ENCODE results near the gene AP5S1. TPM values are rescaled to one million over a fixed set of nuclear protein-coding genes. Genes with fewer than 3 reads are reported as not detected.
A peak's percentile ranks its signal among the peaks of the same experiment; 100 is the strongest.
"Not testable (repeated sequence)": the region's sequence is repeated elsewhere in the genome, so short reads cannot be mapped to it uniquely, and the experiment has no call there.

AP5S1 gene
- polyA plus RNA-seq, 1 donor from 2014 or later, result 12.8 TPM

DNA sequence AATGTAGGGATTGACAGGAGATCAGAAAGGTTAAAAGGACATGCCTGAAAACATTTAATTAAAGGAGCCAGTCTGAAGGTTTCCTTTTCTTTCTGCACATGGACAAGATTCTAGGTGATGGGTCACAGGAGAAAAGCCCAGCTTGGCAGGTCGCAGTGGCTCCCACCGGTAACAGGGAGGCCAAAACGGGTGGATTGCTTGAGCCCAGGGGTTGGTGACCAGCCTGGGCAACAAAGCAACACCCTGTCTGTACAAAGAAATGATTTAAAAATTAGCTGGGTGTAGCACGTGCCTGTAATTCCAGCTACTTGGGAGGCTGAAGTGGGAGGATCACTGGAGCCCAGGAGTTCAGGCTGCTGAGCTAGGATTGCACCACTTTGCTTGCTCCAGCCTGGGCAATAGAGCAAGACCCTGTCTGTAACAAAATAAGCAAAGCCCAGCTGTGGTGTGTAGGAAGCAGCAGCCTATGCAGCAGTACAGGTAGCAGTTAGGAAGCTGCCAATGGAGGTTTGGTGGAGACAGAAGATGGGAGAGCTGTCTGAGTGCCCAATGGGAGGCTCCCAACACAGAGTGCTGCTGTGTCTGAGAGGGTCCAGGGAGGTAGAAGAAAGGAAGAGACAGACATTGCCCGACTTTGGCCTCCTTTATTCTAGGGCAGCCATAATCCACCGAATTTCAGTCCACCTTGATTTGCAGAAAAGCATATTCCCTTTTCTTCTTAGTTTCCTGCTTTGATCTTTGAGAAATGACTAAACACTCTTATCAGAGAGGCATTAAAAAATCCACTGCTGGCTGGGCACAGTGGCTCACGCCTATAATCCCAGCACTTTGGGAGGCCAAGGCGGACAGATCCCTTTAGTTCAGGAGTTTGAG, 7.1 kb upstream of the AP5S1 start:
- H3K36me3 Mint-ChIP-seq, result no peaks in the 10 kb centered on the region
- peaks cover 10 to 14% (median 10%) of the 10 kb centered on the region in 3 donors for H3K4me1 Mint-ChIP-seq
- H3K27ac Mint-ChIP-seq, result peak overlapping the region; percentile 27 to 51 (median 39)
- H3K27me3 Mint-ChIP-seq, result no peaks in the 10 kb centered on the region
- H3K9me3 Mint-ChIP-seq, result no peaks in the 10 kb centered on the region
- no peak overlapping the region for H3K4me3 Mint-ChIP-seq

DNA sequence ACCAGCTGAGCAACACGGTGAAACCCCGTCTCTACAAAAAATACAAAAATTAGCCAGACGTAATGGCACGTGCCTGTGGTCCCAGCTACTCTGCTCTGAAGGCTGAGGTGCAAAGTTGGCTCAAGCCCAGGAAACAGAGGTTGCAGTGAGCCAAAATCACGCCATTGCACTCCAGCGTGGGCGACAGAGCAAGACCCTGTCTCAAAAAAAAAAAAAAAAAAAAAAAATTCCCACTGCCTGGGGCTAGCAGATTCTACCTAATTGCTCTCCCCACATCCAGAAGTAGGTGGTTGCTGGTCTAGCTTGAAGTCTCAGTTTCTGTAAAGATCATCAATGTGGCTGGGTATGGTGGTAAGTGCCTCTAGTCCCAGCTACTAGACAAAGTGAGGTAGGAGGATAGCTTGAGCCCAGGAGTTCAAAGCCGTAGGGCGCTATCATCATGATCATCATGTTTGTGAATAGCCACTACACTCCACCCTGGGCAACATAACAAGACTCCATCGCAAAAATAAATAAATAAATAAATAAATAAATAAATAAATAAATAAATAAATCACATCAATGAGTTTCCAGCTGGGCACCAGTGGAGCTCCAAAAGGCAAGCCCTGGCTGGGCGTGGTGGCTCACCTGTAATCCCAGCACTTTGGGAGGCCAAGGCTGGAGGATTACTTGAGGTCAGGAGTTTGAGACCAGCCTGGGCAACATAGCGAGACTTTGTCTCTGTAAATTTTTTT, 6.3 kb upstream of the AP5S1 start:
- H3K9me3 Mint-ChIP-seq, result no peaks in the 10 kb centered on the region
- H3K27me3 Mint-ChIP-seq, result no peaks in the 10 kb centered on the region
- H3K4me1 Mint-ChIP-seq, result peaks cover 10 to 14% (median 10%) of the 10 kb centered on the region in 3 donors
- peak overlapping the region in 1 of 3 donors; percentile 27 for H3K27ac Mint-ChIP-seq
- no peaks in the 10 kb centered on the region for H3K36me3 Mint-ChIP-seq
- no peak overlapping the region for H3K4me3 Mint-ChIP-seq

DNA sequence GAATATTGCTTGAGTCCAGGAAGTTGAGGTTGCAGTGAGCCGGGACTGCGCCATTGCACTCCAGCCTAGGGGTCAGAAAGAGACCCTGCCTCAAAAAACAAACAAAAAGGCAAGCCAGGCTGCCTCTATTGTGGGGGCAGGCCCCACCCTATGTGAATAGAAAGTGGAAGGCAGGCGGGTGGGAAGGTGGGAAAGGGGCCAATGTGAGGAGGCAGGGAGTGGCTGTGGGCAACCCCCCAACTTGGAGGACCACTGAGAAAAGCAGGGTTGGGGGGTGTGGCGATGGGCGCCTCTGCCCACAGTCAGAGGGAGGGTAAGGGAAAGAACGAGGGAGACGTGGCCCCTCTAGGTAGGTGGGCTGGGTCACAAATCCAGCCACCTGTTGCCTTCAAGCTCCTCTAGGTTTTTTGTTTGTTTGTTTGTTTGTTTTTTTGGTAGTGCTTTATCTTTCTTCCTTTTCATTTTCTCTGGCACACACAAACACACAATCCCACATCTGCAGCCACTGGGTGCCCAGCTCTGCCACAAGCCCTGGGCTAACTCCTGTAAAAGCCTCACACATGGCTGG, 5.3 kb upstream of the AP5S1 start:
- H3K9me3 Mint-ChIP-seq, result no peaks in the 10 kb centered on the region
- H3K36me3 Mint-ChIP-seq, result no peaks in the 10 kb centered on the region
- H3K27me3 Mint-ChIP-seq, result no peaks in the 10 kb centered on the region
- peaks cover 14 to 18% (median 16%) of the 10 kb centered on the region in 3 donors for H3K4me1 Mint-ChIP-seq
- no peak overlapping the region for H3K4me3 Mint-ChIP-seq
- H3K27ac Mint-ChIP-seq, result peak overlapping the region in 1 of 3 donors; percentile 78

DNA sequence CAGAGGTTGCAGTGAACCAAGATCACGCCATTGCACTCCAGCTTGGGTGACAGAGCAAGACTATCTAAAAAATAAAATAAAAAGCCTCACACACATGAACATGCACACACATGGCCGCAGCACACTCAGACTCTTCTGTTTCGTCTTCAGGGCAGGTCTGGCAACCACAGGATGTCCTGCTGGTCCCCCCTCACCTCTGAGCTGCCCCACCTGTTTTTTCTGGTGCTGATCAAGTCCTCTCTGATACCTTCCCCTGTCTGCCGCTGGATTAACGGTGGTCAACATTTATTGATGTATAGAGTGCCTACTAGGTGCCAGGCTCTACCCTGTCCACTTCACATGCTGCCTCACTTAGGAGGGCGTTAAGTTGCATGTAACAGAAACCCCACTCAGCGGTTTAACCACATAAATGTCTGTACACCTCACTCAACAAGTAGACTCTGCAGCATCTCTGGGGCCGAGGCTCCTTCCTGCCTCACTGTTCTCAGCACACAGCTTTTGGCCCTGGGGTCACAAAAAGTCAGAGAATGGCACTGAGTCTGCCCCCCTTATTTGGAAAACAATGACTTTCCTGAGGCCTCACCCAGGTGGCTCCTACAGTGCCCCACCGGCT, 4.5 kb upstream of the AP5S1 start:
- Mint-ChIP-seq H3K4me1 (peaks cover 14 to 21% (median 18%) of the 10 kb centered on the region in 3 donors), H3K27ac (peak overlapping the region in 2 of 3 donors; percentile 71 to 73), H3K9me3 (no peaks in the 10 kb centered on the region), H3K4me3 (peak overlapping the region in 3 of 4 donors; percentile 27 to 53 (median 28)), H3K27me3 (no peaks in the 10 kb centered on the region), H3K36me3 (no peaks in the 10 kb centered on the region)

DNA sequence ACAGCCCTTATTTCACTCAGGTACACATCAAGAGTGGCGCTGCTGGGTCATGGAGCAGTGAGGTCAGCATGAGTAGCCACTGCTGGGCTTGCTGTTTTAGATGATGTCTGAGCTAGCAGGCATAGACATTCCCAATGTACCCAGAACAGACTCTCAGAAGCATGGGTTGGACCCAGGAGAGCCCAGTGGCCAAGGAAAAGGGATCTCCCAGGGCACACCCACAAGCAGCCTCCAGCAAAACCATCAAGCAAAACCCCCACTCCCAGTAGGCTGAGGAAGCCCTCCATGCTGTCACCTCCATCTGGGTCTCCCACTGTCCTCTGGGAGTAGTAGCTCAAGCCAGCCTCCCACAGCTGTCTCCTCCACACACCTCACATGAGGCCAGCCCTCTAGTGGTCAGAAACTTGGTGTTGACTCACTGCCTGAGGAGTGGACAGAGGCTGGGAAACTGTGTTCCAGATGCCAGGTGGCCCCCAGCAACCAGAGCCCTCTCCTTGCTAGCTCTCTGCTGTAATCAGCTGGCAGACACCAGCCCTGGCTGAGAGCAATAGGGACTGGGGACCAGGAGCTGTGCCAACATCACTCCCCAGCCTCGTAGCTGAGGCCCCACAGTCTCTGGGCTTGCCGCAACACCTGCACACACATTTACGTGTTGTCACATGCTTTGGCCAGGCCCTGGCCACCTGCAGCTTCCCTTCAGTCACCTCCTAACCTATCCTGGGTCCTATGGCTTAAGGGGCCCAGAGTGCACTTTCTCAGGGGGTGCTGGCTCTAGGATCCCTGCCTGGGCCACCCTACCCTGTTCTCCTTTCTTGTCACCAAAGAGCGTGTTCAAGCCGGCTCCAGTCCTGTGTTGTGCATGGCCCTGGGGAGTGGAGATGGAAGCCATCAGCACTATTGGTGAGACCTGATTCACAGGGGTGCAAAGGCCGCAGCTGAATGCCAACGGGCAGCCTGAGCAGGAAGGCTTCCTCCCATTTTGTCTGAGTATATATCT, 1.9 kb upstream of the AP5S1 start:
- Mint-ChIP-seq H3K4me3 (peak overlapping the region in 2 of 4 donors; percentile 77 to 98), H3K27me3 (no peaks in the 10 kb centered on the region), H3K36me3 (no peaks in the 10 kb centered on the region), H3K9me3 (no peaks in the 10 kb centered on the region), H3K4me1 (peaks cover 10 to 14% (median 13%) of the 10 kb centered on the region in 3 donors), H3K27ac (peak overlapping the region in 2 of 3 donors; percentile 27 to 98)

DNA sequence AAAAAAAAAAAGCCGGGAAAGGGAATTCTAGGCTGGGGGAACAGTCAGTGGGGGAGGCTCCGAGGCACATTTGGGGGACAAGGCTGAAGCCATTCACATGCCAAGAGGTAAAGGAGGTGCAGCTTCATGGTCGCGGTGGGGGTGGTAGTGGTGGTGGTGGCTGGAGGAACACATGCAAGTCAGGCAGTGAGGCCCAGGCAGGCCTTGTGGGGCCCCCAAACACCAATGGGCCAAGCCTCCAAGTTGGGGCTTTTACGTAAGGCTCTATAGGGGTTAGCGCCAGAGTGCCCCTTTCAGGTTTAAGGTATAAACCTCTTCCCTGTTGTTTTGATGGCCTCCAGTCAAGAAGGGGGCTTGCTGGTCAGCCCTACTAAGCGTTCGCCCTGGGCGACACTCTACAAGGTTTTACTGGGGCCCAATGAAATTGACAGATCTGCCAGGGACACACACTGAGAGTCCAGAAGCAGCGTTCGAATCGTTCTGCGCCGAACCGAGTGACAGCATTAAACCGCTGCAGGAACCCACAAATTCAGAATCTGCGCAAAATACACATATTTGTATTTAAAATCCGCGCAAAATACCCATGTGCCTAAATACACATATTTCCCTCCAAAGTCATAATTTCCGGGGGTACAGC, 818 bp upstream of the AP5S1 start:
- Mint-ChIP-seq H3K9me3 (no peaks in the 10 kb centered on the region), H3K27me3 (no peaks in the 10 kb centered on the region), H3K4me1 (peaks cover 10 to 14% (median 13%) of the 10 kb centered on the region in 3 donors), H3K36me3 (no peaks in the 10 kb centered on the region), H3K4me3 (peak overlapping the region; percentile 84 to 98 (median 96)), H3K27ac (peak overlapping the region; percentile 94 to 98 (median 98))

DNA sequence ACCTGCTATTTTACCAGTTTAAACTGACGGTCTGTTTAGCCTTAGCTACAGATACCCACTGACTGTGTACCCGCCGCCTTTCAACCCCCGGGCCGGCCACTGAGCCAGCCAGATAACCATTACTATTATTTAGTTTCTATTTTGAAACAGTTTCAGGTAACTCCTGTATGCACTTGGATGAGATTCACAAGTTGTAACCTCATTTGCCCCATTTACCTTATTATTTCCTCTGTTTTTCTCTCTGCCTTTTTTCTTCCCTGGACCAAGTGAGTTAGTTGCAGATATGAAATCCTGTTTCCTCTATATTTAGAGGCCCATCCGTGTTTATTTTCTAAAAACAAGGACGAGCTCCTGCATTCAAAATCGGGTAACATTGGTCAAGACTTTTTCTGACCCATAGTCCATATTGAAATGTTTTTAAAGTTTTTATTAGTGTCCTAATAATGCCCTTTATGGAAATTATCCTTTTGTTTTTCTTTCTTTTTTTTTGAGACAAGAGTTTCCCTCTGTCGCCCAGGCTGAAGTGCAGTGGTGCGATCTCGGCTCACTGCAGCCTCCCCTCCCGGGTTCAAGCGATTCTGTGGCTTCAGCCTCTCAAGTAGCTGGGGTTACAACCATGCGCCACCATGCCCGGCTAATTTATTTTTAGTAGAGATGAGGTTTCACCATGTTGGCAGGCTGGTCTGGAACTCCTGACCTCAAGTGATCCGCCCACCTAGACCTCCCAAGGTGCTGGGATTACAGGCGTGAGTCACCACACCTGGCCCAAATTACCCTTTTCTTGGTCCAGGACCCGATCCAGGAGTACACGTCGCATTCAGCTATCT, 767 bp downstream of the AP5S1 start:
- Mint-ChIP-seq H3K27me3 (no peaks in the 10 kb centered on the region), H3K27ac (peak overlapping the region; percentile 98 to 99 (median 98)), H3K36me3 (no peaks in the 10 kb centered on the region), H3K4me1 (peaks cover 8 to 16% (median 11%) of the 10 kb centered on the region in 3 donors), H3K4me3 (peak overlapping the region; percentile 93 to 98 (median 97)), H3K9me3 (no peaks in the 10 kb centered on the region)

DNA sequence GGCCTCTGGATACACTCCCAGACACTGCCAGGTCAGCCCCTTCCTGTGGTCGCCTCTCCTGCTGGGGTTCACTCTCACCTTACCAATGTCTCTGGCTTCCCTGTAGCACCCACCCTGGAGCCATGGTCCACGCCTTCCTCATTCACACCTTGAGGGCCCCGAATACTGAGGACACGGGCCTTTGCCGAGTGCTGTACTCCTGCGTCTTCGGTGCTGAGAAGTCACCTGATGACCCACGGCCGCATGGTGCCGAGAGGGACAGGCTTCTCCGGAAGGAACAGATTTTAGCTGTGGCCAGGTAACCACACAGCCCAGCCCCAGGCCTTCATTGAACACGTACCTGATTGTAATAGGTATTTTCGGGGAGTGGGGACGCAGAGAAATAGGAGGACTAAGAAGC, 1.6 kb downstream of the AP5S1 start:
- peaks cover 2% of the 10 kb centered on the region for H3K36me3 Mint-ChIP-seq
- no peaks in the 10 kb centered on the region for H3K27me3 Mint-ChIP-seq
- no peaks in the 10 kb centered on the region for H3K9me3 Mint-ChIP-seq
- peak overlapping the region; percentile 56 to 98 (median 86) for H3K27ac Mint-ChIP-seq
- peaks cover 17 to 20% (median 17%) of the 10 kb centered on the region in 3 donors for H3K4me1 Mint-ChIP-seq
- peak overlapping the region in 3 of 4 donors; percentile 48 to 98 (median 98) for H3K4me3 Mint-ChIP-seq

DNA sequence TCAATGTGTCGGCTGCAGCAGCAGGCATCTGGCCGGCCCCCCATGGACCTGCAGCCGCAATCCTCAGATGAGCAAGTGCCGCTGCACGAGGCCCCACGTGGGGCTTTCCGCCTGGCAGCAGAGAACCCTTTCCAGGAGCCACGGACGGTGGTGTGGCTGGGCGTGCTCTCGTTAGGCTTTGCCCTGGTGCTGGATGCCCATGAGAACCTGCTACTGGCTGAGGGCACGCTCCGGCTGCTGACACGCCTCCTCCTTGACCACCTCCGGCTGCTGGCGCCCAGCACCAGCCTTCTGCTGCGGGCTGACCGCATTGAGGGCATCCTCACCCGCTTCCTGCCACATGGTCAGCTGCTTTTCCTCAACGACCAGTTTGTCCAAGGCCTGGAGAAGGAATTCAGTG, 3.5 kb downstream of the AP5S1 start:
- H3K9me3 Mint-ChIP-seq, result no peaks in the 10 kb centered on the region
- H3K36me3 Mint-ChIP-seq, result peaks cover 5% of the 10 kb centered on the region
- no peak overlapping the region for H3K27ac Mint-ChIP-seq
- no peak overlapping the region for H3K4me3 Mint-ChIP-seq
- H3K4me1 Mint-ChIP-seq, result peaks cover 17 to 20% (median 18%) of the 10 kb centered on the region in 3 donors
- no peaks in the 10 kb centered on the region for H3K27me3 Mint-ChIP-seq

DNA sequence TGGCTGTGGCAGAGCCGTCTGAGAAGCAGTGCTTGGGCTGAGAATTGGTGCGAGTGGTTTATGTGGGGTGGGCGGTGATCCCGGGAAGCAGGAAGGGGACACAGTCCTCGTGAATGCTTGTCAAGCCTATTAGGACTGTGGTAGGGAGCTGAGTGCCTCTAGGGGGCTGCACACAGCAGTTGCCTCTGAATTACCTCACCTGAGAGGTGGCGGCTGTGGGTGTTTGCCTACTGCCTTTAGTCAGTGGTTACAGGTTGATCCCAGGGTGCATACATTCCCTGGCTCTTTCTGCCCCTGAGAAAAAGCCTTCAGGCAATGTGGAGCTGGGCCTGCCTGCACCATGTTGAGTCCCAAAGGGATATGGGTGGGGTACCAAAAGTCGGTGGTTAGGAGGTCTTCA, 5.2 kb downstream of the AP5S1 start:
- H3K27ac Mint-ChIP-seq, result peak overlapping the region in 2 of 3 donors; percentile 53 to 82
- H3K36me3 Mint-ChIP-seq, result peaks cover 5% of the 10 kb centered on the region
- H3K4me1 Mint-ChIP-seq, result peaks cover 12 to 15% (median 14%) of the 10 kb centered on the region in 3 donors
- no peaks in the 10 kb centered on the region for H3K27me3 Mint-ChIP-seq
- peak overlapping the region in 1 of 4 donors; percentile 60 for H3K4me3 Mint-ChIP-seq
- H3K9me3 Mint-ChIP-seq, result no peaks in the 10 kb centered on the region

DNA sequence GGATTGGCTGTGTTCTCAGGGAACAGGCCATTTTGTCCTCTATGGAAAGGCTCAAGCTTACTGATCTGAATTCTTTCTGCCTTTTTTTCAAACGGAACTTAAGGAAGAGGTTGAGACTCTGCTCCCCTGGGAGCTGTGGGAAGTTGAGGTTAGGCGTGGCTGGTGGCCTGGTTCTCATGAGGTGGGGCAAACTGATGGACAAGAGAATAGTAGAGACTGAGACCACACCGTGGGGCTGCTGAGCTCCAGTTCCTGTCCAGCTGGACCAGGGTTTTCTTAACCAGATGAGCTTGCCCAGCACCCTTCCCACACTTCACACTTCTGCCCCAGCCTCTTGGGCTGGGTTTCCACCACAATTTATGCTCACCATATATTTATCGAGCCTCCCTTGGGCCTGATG, 6.1 kb downstream of the AP5S1 start:
- Mint-ChIP-seq H3K9me3 (no peaks in the 10 kb centered on the region), H3K36me3 (peaks cover 5% of the 10 kb centered on the region), H3K27me3 (no peaks in the 10 kb centered on the region), H3K4me1 (peaks cover 6 to 13% (median 9%) of the 10 kb centered on the region in 3 donors), H3K27ac (no peak overlapping the region), H3K4me3 (peak overlapping the region in 1 of 4 donors; percentile 60)

DNA sequence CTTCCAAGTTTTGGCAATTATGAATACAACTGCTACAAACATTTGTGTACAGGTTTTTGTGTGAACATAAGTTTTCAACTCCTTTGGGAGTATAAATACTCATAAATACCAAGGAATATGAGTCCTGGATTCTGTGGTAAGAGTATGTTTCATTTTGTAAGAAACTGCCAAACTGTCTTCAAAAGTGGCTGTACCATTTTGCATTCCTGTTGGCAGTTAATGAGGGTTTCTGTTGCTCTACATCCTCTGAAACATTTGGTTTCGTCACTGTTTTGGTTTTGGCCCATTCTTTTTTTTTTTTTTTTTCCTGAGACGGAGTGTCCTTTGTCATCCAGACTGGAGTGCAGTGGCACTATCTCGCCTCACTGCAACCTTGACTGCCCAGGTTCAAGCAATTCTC, 8.5 kb downstream of the AP5S1 start:
- Mint-ChIP-seq H3K9me3 (no peaks in the 10 kb centered on the region), H3K36me3 (peaks cover 5% of the 10 kb centered on the region), H3K27ac (peak overlapping the region in 1 of 3 donors; percentile 69), H3K4me1 (peaks cover 5 to 10% (median 6%) of the 10 kb centered on the region in 3 donors), H3K4me3 (no peak overlapping the region), H3K27me3 (no peaks in the 10 kb centered on the region)

DNA sequence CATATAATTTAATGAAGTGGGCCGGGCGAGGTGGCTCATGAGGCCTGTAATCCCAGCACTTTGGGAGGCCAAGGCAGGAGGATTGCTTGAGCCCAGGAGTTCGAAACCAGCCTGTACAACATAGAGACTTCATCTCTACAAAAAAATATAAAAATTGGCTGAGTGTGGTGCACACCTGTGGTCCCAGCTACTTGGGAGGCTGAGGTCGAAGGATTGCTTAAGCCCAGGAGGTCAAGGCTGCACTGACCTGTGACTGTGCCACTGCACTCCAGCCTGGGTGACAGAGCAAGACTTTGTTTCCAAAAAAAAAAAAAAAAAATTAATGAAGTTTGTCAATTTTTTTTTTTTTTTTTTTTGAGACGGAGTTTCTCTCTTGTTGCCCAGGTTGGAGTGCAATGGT, 9.5 kb downstream of the AP5S1 start:
- H3K27ac Mint-ChIP-seq, H3K36me3 Mint-ChIP-seq, H3K4me3 Mint-ChIP-seq, H3K27me3 Mint-ChIP-seq, H3K9me3 Mint-ChIP-seq, H3K4me1 Mint-ChIP-seq: not testable (repeated sequence)
